ENCODE results near the gene TMEM222.
A peak's percentile ranks its signal among the peaks of the same experiment; 100 is the strongest.

TMEM222 gene

DNA sequence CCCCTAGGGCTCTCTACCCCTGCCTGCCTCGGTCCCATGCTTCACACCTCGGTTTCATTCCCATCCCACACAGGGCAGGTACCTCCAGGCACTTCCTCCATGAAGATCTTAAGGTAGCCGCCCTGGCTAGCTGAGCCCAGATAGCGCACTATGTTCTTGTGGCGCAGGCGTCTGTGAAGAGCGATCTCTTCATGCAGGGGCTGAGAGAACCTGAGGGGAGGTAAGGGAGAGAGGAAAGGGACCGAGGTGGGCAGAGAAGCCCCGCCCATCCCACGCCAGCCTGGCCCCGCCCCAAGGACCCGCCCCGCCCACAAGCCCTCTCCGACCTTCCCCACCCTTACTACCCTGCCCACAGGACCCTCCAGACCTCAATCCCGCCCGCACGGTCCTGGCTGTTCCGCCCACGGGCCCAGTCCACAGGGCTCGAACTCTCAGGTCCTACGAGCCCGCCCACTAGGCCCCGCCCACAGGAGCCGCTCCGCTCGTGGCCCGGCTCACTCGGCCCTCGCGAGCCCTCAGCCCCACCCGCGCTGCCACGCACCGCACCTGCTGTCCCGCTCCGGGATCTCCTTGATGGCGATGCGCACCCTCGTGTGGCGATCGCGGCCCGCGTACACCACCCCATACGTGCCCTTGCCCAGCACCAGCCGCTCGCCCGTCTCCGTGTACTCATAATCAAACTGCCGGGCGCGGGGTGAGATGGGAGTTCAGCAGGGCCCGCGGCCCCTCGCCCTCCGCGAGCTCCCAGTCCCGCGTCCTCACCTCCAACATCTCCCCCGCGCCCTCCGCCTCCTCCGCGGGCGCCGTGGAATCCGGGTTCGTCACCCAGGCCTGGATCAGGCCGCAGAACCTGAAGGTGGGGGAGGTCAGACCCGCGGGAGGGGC lies 38.4 kb downstream of the TMEM222 start:
- peak; percentile 67 for DNase-seq

DNA sequence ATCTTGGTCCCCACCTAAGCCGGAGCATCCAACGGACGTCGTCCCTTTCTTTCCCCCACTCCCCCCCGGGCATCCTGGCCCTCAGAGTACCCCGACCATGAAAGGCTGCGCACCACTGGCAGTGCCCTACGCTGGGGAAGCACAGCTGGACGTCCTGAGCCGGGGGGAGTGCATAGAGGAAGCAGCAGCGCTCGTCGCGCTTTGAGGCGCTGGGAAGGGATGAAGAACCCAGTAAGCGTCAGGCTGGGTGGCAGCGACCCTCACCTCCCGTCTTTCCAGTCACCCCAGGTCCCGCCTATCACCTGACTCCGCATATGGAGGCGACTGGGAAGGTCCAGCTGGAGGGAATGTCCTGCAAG lies 39.1 kb downstream of the TMEM222 start:
- DNase-seq: no peak

- DNase-seq: no peak
Measured at GRCh38 chr1:27361553-27361952, 39.6 kb downstream of the TMEM222 start.

- DNase-seq: no peak
Measured at GRCh38 chr1:27363766-27364695, 42.1 kb downstream of the TMEM222 start.

- DNase-seq: no peak
Measured at GRCh38 chr1:27364696-27365371, 42.9 kb downstream of the TMEM222 start.

GRCh38 chr1:27365372-27366112 lies 43.6 kb downstream of the TMEM222 start:
- DNase-seq: peak; percentile 82

DNA sequence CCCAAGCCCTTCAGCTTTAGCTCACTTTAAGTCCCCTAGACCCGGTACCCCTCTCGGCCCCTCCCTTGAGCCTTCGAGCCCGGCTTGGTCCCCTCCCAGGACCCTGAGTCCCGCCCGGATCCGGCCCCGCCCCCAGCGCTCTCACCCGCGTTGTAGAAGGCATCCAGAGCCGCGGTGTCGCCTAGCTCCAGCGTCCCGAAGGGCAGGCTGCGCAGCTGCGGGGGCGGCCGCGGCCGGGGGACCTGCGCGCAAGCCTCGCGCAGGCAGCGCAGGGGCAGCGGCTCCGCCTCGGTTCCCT lies 44.1 kb downstream of the TMEM222 start:
- DNase-seq: peak; percentile 72

DNA sequence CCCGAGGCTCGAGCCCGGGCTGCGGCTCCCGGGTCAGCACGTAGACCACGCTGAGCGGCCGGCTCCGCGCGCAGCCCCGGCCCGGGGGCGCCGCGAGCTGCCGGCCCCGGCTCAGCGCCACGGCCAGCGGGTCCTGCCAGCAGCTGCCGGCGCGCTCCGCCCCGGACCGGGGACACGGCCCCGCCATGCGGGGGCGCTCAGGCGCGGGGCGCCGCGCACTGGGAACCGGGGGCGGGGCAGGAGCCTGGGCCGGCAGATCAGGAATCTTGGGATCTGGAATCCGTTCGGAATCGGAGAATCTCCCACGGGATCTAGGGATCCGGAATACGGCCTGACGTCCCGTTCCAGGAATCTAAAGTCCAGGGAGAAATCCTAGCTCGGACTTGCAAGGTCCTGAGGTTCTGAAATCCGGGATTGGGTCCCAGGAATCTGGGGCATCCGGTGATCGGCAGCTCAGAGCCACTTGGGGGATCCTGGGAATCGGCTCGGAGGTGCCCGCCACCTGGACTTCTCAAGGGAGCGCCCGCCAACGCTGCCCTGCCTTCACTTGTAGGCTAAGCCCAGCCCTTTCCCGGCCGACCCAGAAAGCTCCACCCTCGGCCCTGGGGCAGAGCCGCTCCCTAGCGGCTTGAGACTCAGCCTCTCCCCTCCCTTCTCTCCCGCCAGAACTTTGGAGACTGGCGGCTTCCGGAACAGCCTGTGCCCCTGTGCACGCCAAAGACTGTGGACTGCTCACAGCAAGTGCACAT lies 44.6 kb downstream of the TMEM222 start, which contains the start of gene MAP3K6:
Gene MAP3K6 (minus strand): TSS at position 551 of the 749 bp plus-strand sequence. CDS start 364 bp downstream, at position 187.
- peak; percentile 38 for DNase-seq

GRCh38 chr1:27367160-27367650 lies 45.2 kb downstream of the TMEM222 start:
- DNase-seq: no peak

- DNase-seq: no peak
Measured at GRCh38 chr1:27368869-27369582, 47.1 kb downstream of the TMEM222 start.

GRCh38 chr1:27372022-27372807 lies 50.3 kb downstream of the TMEM222 start:
- DNase-seq: no peak

GRCh38 chr1:27372808-27373690 lies 51.1 kb downstream of the TMEM222 start:
- DNase-seq: no peak

DNA sequence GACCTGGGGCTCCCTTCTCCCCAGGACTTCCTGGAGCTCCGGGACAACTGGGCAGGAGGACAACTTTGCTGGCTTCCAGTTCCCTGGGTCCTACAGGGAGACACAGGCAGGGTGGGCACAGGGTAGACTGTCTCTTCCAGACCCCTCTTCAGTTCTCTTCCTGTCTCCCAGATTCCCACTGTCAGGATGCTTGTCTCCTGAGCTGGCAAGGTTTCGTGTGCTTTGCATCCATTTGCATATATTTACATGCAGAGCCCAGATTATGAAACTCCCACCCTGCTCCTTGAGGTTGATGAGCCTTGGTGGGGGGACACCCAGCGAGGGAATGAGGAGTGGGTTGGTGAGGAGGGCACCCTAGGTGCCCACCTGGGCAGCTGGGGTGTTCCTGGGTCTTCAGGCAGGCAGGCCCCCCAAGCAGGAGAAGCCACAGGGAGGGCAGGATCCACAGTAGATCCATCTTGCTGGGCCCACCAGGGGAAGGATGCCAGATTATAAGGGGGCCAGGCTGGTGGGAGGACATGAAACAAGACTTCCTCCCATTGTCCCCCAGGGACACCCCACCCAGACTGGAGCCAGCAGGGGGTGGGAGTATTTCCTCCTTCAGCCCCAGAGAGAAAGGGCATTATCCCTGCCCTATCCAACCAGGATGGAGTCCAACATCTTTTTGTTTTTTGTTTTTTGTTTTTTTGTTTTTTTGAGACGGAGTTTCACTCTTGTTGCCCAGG lies 52.6 kb downstream of the TMEM222 start, which contains the start of gene FCN3:
Gene FCN3 (minus strand): TSS at position 463 of the 725 bp plus-strand sequence. CDS start 6 bp downstream, at position 457.
- DNase-seq: no peak

DNA sequence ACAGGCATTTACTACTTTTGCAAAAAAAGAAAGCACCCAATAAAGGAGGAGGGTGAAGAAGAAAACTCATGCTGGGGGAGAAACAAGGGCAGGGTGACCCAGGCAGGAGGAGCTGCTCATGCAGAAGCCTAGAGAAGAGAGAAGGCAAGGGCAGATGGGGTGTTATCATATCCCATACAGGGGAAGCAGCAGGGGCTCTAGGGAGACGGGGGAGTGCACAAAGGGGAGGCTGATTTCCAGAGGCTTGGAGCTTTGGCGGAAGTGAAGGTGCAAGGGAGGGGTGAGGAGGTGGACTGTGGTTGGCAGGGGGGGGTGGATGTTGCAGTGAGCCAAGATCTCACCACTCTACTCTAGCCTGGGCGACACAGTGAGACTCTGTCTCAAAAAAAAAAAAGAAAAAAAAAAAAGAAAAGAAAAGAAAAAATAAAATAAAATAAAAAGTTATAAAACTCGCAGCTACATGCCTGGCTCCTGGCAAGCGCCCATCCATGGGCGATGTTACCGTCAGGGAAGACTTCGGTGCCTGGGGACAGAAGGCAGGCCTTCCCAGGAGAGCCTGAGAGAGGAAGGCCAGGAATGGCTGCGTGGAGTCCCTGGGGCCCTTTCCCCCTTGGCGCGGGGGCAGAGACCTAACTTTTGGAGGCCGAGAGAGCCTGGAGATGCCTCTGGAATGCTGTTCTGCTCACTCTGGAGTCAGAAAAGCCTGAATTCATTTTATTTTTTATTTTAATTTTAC lies 56.0 kb downstream of the TMEM222 start:
- no peak for DNase-seq

DNA sequence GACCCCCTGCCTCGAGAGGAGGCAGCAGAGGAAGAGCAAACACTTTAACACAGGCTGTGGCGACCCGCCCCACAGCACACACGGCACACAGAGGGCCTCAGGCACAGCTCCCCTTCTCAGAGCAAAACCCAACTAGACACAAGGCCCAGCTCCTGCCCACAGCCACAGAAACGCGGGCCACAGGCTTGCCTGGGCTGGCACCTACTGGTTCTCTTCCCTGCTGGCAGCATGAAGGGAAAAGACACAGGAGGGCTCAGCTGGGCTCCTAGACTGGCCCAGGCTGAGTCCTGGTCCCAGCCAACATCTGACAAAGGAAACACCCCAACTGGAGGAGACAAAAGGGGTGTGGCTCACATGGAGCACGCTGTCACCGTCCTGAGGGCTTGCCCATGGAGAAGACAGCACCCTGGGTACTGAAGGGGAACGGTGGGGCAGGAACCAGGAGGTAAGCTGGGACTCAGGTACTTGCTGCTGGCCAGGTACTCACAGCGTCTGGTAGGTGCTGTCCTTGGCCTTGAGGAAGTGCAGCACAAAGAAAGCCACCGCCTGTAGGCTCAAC lies 57.7 kb downstream of the TMEM222 start:
- DNase-seq: no peak

- no peak for DNase-seq
Measured at GRCh38 chr1:27380224-27380623, 58.3 kb downstream of the TMEM222 start.

All from CD4-positive, alpha-beta T cell treated with Interleukin-21 for 1 hour (primary cell).